HG03159 (cell line): ENCODE measurements around the gene USP37.

Experiments used
- ATAC-seq: cut with Tn5 transposase; IDR thresholded peaks from one replicate; pipeline ENCODE4 v1.9.1; 2021; ENCODE audit warnings: mild to moderate bottlenecking, moderate library complexity; ENCODE audit not compliant: unreplicated experiment

USP37 gene

DNA sequence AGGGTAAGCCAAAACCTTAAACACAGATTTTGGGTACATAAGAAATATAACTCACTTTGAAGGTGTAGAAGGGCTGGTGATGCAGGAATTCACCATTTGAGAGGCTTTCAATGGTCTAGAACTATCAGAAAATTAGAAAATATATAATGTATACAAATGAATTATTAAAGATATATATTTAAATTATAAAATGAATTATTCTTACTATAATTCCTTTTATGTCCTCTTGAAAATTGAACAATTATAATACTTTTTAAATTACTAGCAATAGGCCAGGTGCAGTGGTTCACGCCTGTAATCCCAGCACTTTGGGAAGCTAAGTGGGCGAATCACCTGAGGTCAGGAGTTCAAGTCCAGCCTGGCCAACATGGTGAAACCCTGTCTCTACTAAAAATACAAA is 88.6 kb downstream of the USP37 start:
- no peak for ATAC-seq

GRCh38 chr2:218478544-218478943 is 89.6 kb downstream of the USP37 start:
- no peak for ATAC-seq

DNA sequence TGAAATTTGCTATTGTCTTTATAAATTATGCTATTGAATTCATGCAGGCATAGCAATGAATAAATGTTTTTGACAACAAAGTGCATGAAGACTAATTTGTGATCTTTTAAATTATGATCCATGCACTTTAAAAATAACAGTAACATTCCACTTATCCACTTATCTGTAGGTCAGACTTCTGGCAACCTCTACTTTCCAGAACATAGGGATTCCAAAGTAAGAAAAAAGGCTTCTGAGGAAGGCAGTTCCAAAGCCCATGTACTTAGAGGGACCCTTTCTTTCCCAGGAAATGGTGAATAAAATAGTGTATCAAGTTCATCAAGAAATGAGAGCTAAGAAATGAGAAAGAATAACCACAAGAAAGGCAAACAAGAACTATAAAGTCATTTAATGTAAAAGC is 90.9 kb downstream of the USP37 start:
- no peak for ATAC-seq

DNA sequence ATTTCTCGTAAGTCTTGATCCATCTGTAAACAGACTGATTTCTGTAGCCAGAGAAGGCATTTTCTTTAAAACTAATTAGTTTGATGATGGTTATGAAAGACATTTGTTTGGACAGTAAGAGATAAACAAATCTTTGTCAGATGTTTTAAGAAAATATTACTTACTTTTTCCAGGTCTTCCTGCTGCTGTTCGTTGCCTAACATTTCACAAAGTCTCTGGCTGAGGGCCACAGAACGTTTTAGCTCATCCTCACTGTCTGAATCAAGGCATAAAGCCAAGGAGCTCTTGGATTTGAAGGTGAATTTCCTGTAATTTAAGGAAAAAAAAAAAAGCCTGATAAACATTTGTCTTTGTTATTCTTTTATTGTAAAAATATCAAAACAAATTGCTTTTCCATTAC is 91.5 kb downstream of the USP37 start:
- ATAC-seq, result no peak

GRCh38 chr2:218474527-218474926 is 93.6 kb downstream of the USP37 start:
- no peak for ATAC-seq

GRCh38 chr2:218472988-218473387 is 95.2 kb downstream of the USP37 start:
- no peak for ATAC-seq

DNA sequence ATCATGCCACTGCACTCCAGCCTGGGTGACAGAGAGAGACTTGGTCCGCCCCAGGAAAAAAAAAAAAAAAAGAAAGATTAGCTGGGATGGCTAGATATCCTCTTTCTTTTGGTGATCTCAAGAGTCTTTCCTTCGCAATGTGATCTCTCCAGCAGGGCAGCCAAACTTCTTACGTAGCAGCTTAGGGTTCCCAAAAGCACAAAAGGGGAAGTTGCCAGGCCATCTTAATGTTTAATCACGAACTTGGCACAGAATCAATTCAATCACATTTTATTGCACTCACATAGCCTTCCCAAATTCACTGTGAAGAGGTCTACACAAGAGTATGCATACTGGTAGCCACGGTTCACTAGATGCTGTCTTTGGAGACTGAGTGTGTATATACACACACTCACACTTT is 96.2 kb downstream of the USP37 start:
- no peak for ATAC-seq

- no peak for ATAC-seq
These were observed 97.1 kb downstream of the USP37 start for GRCh38 chr2:218471036-218471435.

DNA sequence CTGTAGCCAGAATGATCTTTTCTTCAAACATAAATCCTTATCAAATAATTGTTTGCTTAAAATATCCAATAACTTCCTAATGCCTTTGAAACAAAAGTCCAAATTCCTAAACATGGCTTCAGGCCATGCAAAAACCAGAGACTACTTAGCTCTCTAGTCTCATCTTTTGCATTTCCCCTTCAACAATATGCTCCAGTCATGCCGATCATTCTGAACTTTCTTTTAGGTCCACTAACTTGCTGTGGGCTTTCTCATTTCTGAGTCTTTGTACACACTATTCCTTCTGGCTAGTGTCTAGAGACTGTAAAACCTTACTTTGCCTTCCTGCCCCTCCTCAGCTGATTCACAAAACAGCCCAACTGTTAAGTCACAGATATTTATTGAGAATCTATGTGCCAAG is 97.7 kb downstream of the USP37 start:
- no peak for ATAC-seq

- ATAC-seq, result no peak
These were observed 102.0 kb downstream of the USP37 start for GRCh38 chr2:218465987-218466633.

DNA sequence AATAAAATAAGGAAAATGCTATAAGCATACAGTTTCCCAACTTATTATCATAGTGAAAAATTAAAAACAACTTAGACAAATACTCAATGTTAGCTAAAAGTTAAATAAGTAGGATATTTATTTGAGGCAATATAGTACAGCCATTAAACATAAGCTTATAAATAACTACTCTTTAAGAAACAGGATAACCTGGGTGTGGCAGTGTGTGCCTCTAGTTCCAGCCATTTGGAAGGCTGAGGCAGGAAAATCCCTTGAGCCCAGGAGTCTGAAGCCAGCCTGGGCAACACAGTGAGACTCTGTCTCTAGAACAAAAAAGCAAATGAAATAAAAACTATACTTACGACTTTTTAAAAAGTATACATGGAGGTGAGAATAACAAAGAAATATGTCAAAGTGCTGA is 109.6 kb downstream of the USP37 start:
- no peak for ATAC-seq

DNA sequence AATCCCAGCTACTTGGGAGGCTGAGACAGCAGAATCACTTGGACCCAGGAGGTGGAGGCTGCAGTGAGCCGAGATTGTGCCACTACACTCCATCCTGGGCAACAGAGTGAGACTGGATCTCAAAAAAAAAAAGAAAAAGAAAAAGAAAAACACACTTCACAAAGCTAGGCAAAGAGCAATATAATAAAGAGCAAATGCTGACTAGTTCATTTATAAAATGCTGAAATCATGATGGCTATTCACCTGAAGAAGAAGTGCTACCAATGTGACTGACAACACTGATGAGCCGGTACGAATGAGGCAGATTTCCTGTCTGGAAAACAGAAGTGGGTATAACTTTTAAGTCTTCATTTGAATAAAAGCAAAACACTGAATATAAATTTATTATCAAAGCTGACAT is 111.3 kb downstream of the USP37 start:
- no peak for ATAC-seq

GRCh38 chr2:218452079-218452478 is 116.1 kb downstream of the USP37 start:
- ATAC-seq, result no peak

DNA sequence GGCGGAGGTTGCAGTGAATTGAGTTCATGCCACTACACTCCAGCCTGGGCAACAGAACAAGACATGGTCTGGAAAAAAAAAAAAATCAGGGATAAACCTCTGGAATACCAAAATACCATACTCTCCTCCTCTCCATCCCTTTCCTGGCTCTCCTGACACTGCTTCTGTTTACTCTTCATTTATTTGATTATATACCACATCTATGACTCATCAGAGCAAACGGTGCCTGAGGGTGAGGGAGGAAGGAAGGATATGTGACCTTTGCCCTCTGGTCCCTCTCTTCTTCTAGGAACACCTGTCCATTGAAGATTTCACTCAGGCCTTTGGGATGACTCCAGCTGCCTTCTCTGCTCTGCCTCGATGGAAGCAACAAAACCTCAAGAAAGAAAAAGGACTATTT is 119.2 kb downstream of the USP37 start:
- ATAC-seq, result no peak

GRCh38 chr2:218447072-218447471 is 121.1 kb downstream of the USP37 start:
- ATAC-seq, result no peak

- ATAC-seq, result no peak
These were observed 121.6 kb downstream of the USP37 start for GRCh38 chr2:218446547-218446946.

DNA sequence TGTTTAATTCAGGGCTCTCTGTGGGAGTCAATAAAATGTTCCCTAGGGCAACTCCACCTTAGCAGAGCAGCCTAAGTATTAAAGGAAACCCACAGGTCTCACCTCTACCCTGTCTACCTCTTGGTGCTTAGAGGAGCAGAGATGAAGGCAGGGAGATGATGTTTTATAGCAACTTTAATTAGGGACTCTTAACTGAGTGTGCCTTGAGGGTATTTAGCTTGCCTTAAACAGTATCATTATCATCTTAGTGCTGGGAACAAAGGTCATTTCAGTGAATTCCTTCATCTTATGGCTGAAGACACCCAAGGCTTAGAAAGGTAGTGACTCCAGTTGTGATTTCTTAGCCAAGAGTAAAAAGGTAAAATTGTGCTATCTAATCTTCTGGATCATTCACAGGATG is 122.5 kb downstream of the USP37 start:
- no peak for ATAC-seq

GRCh38 chr2:218444692-218445357 is 123.3 kb downstream of the USP37 start:
- ATAC-seq, result no peak

GRCh38 chr2:218438596-218438995 is 129.6 kb downstream of the USP37 start:
- no peak for ATAC-seq

DNA sequence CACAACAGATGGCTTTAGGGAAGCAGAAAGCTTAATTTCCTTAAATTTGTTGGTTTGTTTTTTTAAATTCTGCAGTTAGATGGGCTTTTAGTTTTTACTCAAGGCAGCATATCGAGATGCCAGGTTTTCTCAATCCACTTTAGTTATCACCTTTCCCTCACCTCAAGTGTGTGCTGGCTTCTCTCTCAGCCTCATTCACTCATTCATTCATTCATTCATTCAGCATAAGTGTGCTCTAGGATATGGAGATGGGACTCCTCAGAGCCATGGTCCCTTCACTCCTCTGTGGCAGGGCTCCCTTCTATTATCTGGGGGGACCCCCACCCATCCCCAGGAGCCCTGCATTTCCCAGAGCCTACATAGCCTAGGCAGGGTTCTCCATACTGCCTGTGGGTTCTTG is 130.2 kb downstream of the USP37 start:
- ATAC-seq, result no peak

- no peak for ATAC-seq
These were observed 131.2 kb downstream of the USP37 start for GRCh38 chr2:218436992-218437391.

DNA sequence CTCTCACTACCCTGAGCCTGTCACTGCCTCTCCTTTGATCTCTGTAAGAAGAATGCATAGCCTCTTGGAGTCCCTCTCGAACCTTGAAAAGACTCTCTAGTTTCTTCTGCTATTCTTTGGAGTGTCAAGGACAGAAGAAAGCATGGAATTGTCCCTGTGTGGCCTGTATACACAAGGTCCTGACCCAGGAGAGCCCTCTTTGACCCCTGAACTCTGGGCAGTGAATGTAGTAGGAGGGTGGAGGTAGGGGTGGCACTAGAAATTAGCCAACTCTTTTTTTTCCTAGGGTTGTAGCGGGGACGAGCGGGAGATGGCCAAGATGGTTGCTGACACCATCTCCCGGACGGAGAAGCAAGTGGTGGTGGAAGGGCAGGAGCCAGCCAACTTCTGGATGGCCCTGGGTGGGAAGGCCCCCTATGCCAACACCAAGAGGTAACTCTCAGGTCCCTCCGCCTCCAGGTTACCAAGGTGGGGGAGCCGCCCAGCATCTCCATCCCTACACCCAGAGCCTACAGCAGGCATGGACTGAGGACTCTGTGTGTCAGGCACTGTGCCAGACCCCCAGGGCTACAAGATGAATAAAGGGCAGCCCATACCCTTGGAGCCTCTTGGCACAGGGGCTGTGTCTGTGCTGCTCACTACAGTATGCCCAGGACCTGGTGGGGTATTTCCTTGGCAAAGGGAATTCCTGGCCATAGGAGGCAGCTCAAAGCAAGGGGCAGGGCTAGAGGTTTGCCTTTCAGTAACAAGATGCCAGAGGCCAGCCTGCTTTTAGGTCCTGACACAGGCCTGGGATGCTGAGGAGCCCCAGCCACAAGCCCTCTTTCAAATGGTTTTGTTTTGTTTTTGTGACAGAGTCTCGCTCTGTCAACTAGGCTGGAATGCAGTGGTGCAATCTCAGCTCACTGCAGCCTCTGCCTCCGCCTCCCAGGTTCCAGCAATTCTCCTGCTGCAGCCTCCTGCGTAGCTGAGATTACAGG is 132.9 kb downstream of the USP37 start:
- no peak for ATAC-seq
